ENCODE data around the gene JUND. TPM values are rescaled to one million over a fixed set of nuclear protein-coding genes. Genes with fewer than 3 reads are reported as not detected.
A peak's percentile ranks its signal among the peaks of the same experiment; 100 is the strongest.

The JUND gene
- total RNA-seq, 1 experiment from 2014 or later: 221 TPM

DNA sequence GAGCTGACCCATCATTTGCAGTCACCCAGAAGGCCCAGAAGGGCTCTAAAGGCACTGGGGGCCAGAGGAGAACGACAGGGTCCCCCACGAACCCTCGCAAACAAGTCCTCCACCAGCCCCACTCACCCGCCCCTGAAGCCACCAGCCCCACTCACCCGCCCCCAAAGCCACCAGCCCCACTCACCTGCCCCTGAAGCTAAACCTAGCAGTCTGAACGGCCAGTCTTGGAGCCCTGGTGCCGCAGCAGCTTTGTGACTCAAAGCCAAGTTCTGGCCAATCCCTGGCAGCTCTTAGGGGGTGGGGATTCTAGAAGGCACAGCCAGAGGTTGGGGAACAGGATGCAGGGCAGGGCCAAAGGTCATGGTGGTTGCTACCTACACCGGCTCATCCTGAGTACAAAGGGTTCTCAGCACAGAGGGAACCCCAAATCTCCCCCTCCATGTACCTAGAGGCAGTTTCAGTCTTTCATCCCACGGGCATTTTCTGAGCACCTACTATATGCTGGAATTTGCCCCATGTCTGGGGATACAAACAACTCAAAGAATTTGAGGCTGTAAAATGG, 7.1 kb downstream of the JUND start, which contains the start of gene IQCN:
Gene IQCN (minus strand): TSS at position 234 of the 562 bp plus-strand sequence. CDS start 4,974 bp downstream, outside the sequence.
- ATAC-seq: peak; percentile 73
- ChIA-PET CTCF (interaction anchor here (0.5 to 2.3 kb wide), 8 partner anchors 19 to 143 kb away, joined by 3 to 15 read pairs (median 3); a partner anchor contains a TSS), RAD21 (ENCODE audit: low non-redundant PET in 1 of 2, low total read pairs in 2 of 2, uncharacterized antibody in 2 of 2, unreplicated experiment in 2 of 2) (interaction anchor here (0.6 to 1.7 kb wide), 6 partner anchors 19 to 54 kb away, joined by 3 to 10 read pairs (median 3); no protein-coding TSS in a partner anchor), POLR2A (interaction anchor here (0.6 to 5.3 kb wide), 10 partner anchors 18 to 115 kb away, joined by 3 to 24 read pairs (median 4); partner anchors contain the start of genes GDF15 and LSM4)
- Histone ChIP-seq H3K79me2 (ENCODE audit: insufficient read depth, low read length) (peaks cover 19% of the 10 kb centered on the region), H3K27me3 (ENCODE audit: insufficient read depth, low read length) (no peaks in the 10 kb centered on the region), H3K4me1 (ENCODE audit: control insufficient read depth in 1 of 2, insufficient read depth in 2 of 2, low read length in 2 of 2) (peaks cover 57 to 70% of the 10 kb centered on the region in 2 experiments), H3K9ac (ENCODE audit: low read length) (peak within 1 kb of the TSS; percentile 66), H4K20me1 (ENCODE audit: insufficient read depth) (no peaks in the 10 kb centered on the region), H3K9me2 (ENCODE audit: insufficient read depth) (no peaks in the 10 kb centered on the region), H2AFZ (ENCODE audit: low read depth, low read length, poor library complexity, severe bottlenecking) (no peak within 1 kb of the TSS), H3K36me3 (ENCODE audit: control insufficient read depth in 1 of 2, insufficient read depth in 2 of 2, low read length in 2 of 2) (0 out of 4 replicates have a peak, but pooled peaks cover 0 to 4% of the 10 kb centered on the region in 2 experiments), H3K4me3 (replicated peaks in 1 of 2; ENCODE audit: low read depth in 1 of 2, low read length in 2 of 2) (peak within 1 kb of the TSS; percentile 17 to 47), H3K27ac (ENCODE audit: low read depth, low read length) (peak within 1 kb of the TSS; percentile 92), H3K9me3 (ENCODE audit: control insufficient read depth in 1 of 2, insufficient read depth in 1 of 2, low read depth in 1 of 2, low read length in 2 of 2) (no peaks in the 10 kb centered on the region), H3K4me2 (ENCODE audit: low read length) (peak within 1 kb of the TSS; percentile 87)
- intact Hi-C loops (cut with micrococcal nuclease): loop anchor here (1.0 to 2.0 kb wide), 2 partner anchors 31 to 82 kb away; no protein-coding TSS in a partner anchor
- no TSS peak for BruUV-seq (replicated peaks)
- no peak for DNase-seq (ENCODE audit: low read depth, low spot score)
- TF ChIP-seq RAD21 (IDR thresholded peaks at IDR 0.05; ENCODE audit: low read depth) (no peak), SIN3A (IDR thresholded peaks at IDR 0.05; ENCODE audit: low read depth) (no peak), TCF7L2 (IDR thresholded peaks at IDR 0.05; ENCODE audit: borderline replicate concordance, extremely low read depth, insufficient read depth, insufficient read length) (peak; percentile 18), SRF (IDR thresholded peaks at IDR 0.05; ENCODE audit: low read depth) (no peak)
- TF ChIP-seq, protein P1, sequence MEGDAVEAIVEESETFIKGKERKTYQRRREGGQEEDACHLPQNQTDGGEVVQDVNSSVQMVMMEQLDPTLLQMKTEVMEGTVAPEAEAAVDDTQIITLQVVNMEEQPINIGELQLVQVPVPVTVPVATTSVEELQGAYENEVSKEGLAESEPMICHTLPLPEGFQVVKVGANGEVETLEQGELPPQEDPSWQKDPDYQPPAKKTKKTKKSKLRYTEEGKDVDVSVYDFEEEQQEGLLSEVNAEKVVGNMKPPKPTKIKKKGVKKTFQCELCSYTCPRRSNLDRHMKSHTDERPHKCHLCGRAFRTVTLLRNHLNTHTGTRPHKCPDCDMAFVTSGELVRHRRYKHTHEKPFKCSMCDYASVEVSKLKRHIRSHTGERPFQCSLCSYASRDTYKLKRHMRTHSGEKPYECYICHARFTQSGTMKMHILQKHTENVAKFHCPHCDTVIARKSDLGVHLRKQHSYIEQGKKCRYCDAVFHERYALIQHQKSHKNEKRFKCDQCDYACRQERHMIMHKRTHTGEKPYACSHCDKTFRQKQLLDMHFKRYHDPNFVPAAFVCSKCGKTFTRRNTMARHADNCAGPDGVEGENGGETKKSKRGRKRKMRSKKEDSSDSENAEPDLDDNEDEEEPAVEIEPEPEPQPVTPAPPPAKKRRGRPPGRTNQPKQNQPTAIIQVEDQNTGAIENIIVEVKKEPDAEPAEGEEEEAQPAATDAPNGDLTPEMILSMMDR (IDR thresholded peaks at IDR 0.05 in 2 of 3, conservative IDR thresholded peaks at IDR 0.05 in 1 of 3; ENCODE audit: borderline replicate concordance in 1 of 3, insufficient read depth in 1 of 3, low read depth in 2 of 3, low read length in 2 of 3): no peak

Measured in HCT116 (cell line).